ENCODE data around the gene GOLGA8T.
"Not testable (repeated sequence)": the region's sequence is repeated elsewhere in the genome, so short reads cannot be mapped to it uniquely, and the experiment has no call there.

The GOLGA8T gene

DNA sequence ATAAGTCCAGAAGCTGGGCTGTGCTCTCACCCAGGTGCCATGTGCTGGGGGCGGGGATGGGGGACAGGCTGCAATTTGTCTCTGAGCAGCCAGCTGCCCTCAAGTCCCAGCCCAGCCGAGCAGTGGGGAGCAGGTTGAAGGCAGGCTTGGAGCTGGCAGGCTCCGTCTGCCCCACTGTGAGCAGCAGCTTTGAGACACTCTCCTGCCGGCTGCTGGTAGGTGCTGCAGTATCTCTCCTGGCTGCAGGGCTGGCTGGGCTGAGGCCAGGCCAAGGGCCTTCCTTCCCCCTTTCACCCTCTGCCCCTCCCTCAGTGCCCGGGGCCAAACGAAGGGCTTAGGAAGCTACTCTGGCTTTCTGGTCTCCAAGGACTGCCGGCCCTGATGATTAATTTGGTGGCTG, 50.6 kb downstream of the GOLGA8T start:
- H3K4me3 ChIP-seq (ENCODE audit: low read depth, low read length); DNase-seq (ENCODE audit: low read depth): not testable (repeated sequence)

- H3K4me3 ChIP-seq (ENCODE audit: low read depth, low read length), result not testable (repeated sequence)
Observed at GRCh38 chr15:30187429-30187828, 52.6 kb downstream of the GOLGA8T start.

GRCh38 chr15:30189754-30190153, 54.9 kb downstream of the GOLGA8T start:
- not testable (repeated sequence) for H3K4me3 ChIP-seq (ENCODE audit: low read depth, low read length); DNase-seq (ENCODE audit: low read depth)

More at GRCh38 chr15:30187429-30187828, 52.6 kb downstream of the GOLGA8T start:
- DNase-seq (ENCODE audit: low read depth), result not testable (repeated sequence)

DNA sequence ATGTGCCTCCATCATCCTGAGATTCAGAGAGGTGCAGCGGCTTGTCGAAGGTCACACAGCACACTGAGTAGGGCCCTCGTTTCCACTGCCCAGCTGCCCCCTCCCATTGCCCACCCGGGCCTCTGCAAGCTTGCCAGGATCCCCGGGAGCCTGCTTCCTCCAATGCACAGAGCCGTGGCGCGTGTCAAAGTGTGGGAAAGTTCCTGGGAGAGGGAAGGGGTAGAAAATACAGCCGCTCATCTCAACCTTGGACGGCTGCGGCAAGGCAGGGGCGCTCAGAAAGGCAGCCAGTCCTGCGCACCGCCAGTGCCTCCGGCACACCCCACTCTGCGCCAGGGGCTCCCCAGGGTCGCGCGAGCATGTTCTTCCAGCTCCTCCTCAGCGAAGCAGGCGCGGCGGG, 56.3 kb downstream of the GOLGA8T start:
- not testable (repeated sequence) for H3K4me3 ChIP-seq (ENCODE audit: low read depth, low read length); DNase-seq (ENCODE audit: low read depth)

DNA sequence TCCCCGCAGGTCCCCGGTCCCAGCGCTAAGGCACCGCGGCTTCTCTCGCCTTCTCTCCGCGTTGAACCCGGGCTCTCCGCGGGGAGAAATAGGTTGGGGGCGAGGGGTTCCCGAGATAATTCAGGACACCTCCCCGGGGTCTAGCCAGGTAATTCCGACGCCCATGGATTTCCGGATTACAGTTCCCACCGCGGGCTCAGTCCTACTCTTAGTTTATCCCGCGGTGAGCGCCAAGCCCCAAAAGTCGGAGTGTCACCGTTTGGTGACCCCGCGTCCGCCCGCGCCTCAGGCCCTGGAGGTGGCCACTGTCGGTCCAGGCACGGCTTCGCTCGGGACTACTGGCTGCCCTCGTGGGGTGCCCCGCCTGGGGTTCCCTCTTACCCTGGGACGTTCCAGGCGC, 56.8 kb downstream of the GOLGA8T start:
- not testable (repeated sequence) for H3K4me3 ChIP-seq (ENCODE audit: low read depth, low read length); DNase-seq (ENCODE audit: low read depth)

GRCh38 chr15:30192119-30192745, 57.4 kb downstream of the GOLGA8T start:
- H3K4me3 ChIP-seq (ENCODE audit: low read depth, low read length); DNase-seq (ENCODE audit: low read depth): not testable (repeated sequence)

GRCh38 chr15:30192892-30193291, 58.0 kb downstream of the GOLGA8T start:
- not testable (repeated sequence) for DNase-seq (ENCODE audit: low read depth); H3K4me3 ChIP-seq (ENCODE audit: low read depth, low read length)

Data from choroid plexus epithelial cell (primary cell).